Smooth muscle cell (in vitro differentiated cells): ENCODE results near the gene CENPO. TPM values are rescaled to one million over a fixed set of nuclear protein-coding genes. Genes with fewer than 3 reads are reported as not detected.

Source experiments
- DNase-seq: peaks from one replicate; lab custom pipeline; 2025; ENCODE audit not compliant: unreplicated experiment; lab: John Stamatoyannopoulos, UW
- H2AFZ ChIP-seq: fragments of 200-600 bp; sonication (generic); 2 replicates; pipeline ENCODE4 v1.6.0; 2016; ENCODE audit warnings: antibody characterized with exemption, low read depth, mild to moderate bottlenecking
- H3F3A ChIP-seq: fragments of 200-600 bp; sonication (generic); 2 replicates; pipeline ENCODE4 v1.6.0; 2017; ENCODE audit warnings: antibody characterized with exemption, low read depth
- H3K27ac ChIP-seq: fragments of 200-600 bp; sonication (generic); 2 replicates; pipeline ENCODE4 v1.5.1; 2016; ENCODE audit warnings: low read depth, mild to moderate bottlenecking
- H3K27me3 ChIP-seq: fragments of 200-600 bp; sonication (generic); 2 replicates; pipeline ENCODE4 v1.6.1; 2016; ENCODE audit warnings: low read depth, mild to moderate bottlenecking
- H3K36me3 ChIP-seq: fragments of 200-600 bp; sonication (generic); 2 replicates; pipeline ENCODE4 v1.5.1; 2016; ENCODE audit warnings: low read depth
- H3K4me1 ChIP-seq: fragments of 200-600 bp; sonication (generic); 2 replicates; pipeline ENCODE4 v1.5.1; 2016; ENCODE audit warnings: low read depth
- H3K4me2 ChIP-seq: fragments of 200-600 bp; sonication (generic); 2 replicates; pipeline ENCODE4 v1.6.0; 2016; ENCODE audit warnings: mild to moderate bottlenecking
- H3K4me3 ChIP-seq: fragments of 200-600 bp; sonication (generic); 2 replicates; pipeline ENCODE4 v1.5.1; 2016; ENCODE audit warnings: mild to moderate bottlenecking
- H3K79me2 ChIP-seq: fragments of 200-600 bp; sonication (generic); 2 replicates; pipeline ENCODE4 v1.6.0; 2016; ENCODE audit warnings: low read depth, mild to moderate bottlenecking
- H3K9ac ChIP-seq: fragments of 200-600 bp; sonication (generic); 2 replicates; pipeline ENCODE4 v1.6.0; 2016; ENCODE audit warnings: low read depth
- H3K9me3 ChIP-seq: fragments of 200-600 bp; sonication (generic); replicated peaks from 2 replicates; pipeline ENCODE4 v1.5.1; 2016; ENCODE audit warnings: low read depth
- H4K20me1 ChIP-seq: fragments of 200-600 bp; sonication (generic); 2 replicates; pipeline ENCODE4 v1.6.0; 2016; ENCODE audit warnings: low read depth
- WGBS: methylation state at CpG from one replicate; pipeline ENCODE4 v1.1.7; 2016; ENCODE audit warnings: low lambda C conversion rate; 5-methylcytosine and 5-hydroxymethylcytosine counted together
- polyA plus RNA-seq: library from polyadenylated mRNA; unstranded; fragments of >200 nt; fragmentation: Nextera tagmentation; extraction: Ambion mirVana; gene quantifications from 2 replicates; pipeline ENCODE4 v1.2.1, GENCODE V29; 2016
- total RNA-seq: library from RNA; depleted of rRNA; stranded (reverse); fragments of >200 nt; gene quantifications from 2 replicates; pipeline ENCODE4 v1.2.3, GENCODE V29; 2014
- TF ChIP-seq, protein P1 (sequence below): fragments of 200-600 bp; sonication (generic); IDR thresholded peaks from 2 replicates; pipeline ENCODE4 v1.5.1; 2017; ENCODE audit warnings: borderline replicate concordance, mild to moderate bottlenecking, antibody characterized with exemption; ENCODE audit not compliant: insufficient read depth, poor library complexity, severe bottlenecking

CENPO gene
- total and polyA plus RNA-seq, 2 experiments from 2014 or later = 14.1 to 15.3 TPM

DNA sequence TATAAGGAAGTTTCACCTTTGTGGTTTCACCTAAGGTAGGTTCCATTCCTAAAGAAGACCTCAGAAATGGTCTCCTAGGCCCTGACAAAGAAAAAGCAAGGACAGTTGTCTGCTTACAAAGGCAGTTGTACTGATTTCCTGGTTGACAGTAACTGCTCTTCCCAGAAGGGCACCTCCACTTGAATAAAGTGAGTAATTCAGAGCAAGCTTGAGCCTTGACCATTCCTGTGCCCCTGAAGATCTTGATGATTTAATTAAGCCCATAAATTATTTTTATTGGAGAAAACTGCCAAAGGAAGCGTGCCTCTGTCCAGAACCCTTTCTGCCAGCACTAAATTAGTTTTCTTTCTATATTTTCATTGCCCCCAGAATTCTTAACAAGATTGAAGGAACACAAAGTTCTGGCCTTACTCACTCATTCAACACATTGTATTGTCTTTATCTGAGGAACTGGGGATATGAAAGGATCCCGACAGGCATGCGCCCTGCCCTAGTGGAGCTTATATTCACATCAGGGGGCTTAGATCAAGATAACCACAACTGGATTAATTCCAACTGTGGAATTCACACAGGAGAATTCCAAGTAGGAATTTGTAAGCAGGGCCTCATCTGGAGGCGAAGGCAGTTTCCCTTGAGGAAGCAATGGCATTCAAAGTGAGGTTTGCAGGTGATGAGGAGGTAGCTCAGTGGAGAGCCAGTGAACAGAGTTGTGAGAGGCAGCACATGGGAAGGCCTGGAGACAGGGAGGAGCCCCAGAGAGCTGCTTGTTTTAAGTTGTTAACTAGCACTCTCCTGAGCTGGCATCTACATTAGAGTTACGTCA is 21.2 kb upstream of the CENPO start:
- Histone ChIP-seq H3K4me3 (no peak overlapping the region), H2AFZ (no peak overlapping the region), H4K20me1 (no peaks in the 10 kb centered on the region), H3K79me2 (no peaks in the 10 kb centered on the region), H3K27me3 (no peaks in the 10 kb centered on the region), H3K4me1 (no peaks in the 10 kb centered on the region), H3K36me3 (no peaks in the 10 kb centered on the region), H3K4me2 (no peak overlapping the region), H3K9ac (no peak overlapping the region), H3K9me3 (no peaks in the 10 kb centered on the region), H3F3A (no peaks in the 10 kb centered on the region), H3K27ac (peak overlapping the region; percentile 16)
- TF ChIP-seq, protein P1, sequence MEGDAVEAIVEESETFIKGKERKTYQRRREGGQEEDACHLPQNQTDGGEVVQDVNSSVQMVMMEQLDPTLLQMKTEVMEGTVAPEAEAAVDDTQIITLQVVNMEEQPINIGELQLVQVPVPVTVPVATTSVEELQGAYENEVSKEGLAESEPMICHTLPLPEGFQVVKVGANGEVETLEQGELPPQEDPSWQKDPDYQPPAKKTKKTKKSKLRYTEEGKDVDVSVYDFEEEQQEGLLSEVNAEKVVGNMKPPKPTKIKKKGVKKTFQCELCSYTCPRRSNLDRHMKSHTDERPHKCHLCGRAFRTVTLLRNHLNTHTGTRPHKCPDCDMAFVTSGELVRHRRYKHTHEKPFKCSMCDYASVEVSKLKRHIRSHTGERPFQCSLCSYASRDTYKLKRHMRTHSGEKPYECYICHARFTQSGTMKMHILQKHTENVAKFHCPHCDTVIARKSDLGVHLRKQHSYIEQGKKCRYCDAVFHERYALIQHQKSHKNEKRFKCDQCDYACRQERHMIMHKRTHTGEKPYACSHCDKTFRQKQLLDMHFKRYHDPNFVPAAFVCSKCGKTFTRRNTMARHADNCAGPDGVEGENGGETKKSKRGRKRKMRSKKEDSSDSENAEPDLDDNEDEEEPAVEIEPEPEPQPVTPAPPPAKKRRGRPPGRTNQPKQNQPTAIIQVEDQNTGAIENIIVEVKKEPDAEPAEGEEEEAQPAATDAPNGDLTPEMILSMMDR = no peak
- no peak for DNase-seq
- 61% methylated on average over 5 of the region's 5 CpGs for WGBS

DNA sequence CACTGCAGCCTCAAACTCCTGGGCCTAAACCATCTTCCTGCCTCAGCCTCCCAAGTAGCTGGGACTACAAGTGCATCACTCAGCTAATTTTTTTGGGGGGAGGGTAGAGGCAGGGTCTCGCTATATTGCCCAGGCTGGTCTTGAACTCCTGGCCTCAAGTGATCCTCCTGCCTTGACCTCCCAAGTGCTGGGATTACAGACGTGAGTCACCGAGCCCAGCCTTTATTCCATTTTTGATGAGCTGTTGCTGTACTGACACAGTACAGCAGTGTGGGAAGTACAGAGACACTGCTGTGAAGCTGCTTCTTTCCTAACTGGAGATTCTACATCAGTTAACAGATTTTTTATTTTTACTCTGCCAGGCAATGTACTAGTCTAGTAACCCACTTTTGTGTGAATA is 18.9 kb upstream of the CENPO start:
- H3K79me2 ChIP-seq = no peaks in the 10 kb centered on the region
- no peaks in the 10 kb centered on the region for H3K27me3 ChIP-seq
- no peak overlapping the region for H3K9ac ChIP-seq
- H4K20me1 ChIP-seq = no peaks in the 10 kb centered on the region
- no peaks in the 10 kb centered on the region for H3K36me3 ChIP-seq
- no peaks in the 10 kb centered on the region for H3K4me1 ChIP-seq
- no peak overlapping the region for H3K27ac ChIP-seq
- no peak overlapping the region for H2AFZ ChIP-seq
- DNase-seq = no peak
- 85% methylated on average over 3 of the region's 3 CpGs for WGBS
- no peak overlapping the region for H3K4me2 ChIP-seq
- H3F3A ChIP-seq = no peaks in the 10 kb centered on the region
- TF ChIP-seq, protein P1 = no peak
- H3K4me3 ChIP-seq = no peak overlapping the region
- H3K9me3 ChIP-seq = no peaks in the 10 kb centered on the region

DNA sequence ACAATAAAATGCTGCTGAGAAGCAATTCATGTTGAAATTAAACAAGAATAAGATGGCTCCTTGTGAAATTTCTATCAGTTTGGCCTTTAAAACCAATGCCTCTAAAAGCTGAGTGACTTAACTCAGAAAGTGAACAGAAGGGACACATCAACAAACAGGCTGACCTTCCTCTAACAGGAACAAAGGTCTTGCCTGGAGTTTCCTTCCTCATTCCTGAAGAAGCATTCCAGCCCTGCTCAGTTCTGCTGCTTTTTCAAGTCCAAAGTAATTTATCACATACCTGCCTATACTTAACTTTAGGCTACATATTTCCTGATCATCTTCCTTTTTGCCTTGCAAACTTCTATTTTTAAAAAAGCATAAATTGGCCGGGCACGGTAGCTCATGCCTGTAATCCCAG is 14.1 kb upstream of the CENPO start:
- no peaks in the 10 kb centered on the region for H4K20me1 ChIP-seq
- TF ChIP-seq, protein P1 = no peak
- H3F3A ChIP-seq = no peaks in the 10 kb centered on the region
- no peak overlapping the region for H2AFZ ChIP-seq
- WGBS = 95% methylated on average over 2 of the region's 2 CpGs
- no peak overlapping the region for H3K4me2 ChIP-seq
- no peaks in the 10 kb centered on the region for H3K4me1 ChIP-seq
- no peaks in the 10 kb centered on the region for H3K9me3 ChIP-seq
- no peaks in the 10 kb centered on the region for H3K36me3 ChIP-seq
- no peak overlapping the region for H3K27ac ChIP-seq
- H3K4me3 ChIP-seq = no peak overlapping the region
- H3K27me3 ChIP-seq = no peaks in the 10 kb centered on the region
- H3K79me2 ChIP-seq = no peaks in the 10 kb centered on the region
- no peak for DNase-seq
- no peak overlapping the region for H3K9ac ChIP-seq

DNA sequence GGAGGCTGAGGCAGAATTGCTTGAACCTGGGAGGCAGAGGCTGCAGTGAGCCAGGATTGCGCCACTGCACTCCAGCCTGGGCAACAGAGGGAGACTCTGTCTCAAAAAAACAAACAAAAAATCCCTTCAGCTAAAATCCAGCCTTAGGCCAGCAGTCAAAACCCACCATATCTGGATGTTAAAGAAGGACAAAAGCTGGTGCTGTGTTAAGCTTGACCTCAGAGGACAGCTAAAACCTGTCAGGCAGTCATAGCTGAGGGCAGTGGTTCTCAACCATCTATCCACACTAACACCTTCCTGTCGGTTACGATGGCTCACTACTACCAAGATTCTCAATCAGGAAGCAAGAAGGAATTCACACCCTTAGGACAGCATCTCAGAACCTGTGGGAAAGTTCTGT is 9.6 kb upstream of the CENPO start:
- H3K27me3 ChIP-seq = no peaks in the 10 kb centered on the region
- H3K4me1 ChIP-seq = no peaks in the 10 kb centered on the region
- H4K20me1 ChIP-seq = no peaks in the 10 kb centered on the region
- H3F3A ChIP-seq = no peaks in the 10 kb centered on the region
- H3K4me3 ChIP-seq = no peak overlapping the region
- DNase-seq = no peak
- H3K9me3 ChIP-seq = no peaks in the 10 kb centered on the region
- H3K27ac ChIP-seq = no peak overlapping the region
- H3K36me3 ChIP-seq = no peaks in the 10 kb centered on the region
- no peak overlapping the region for H2AFZ ChIP-seq
- TF ChIP-seq, protein P1 = no peak
- no peak overlapping the region for H3K4me2 ChIP-seq
- no peak overlapping the region for H3K9ac ChIP-seq
- no peaks in the 10 kb centered on the region for H3K79me2 ChIP-seq
- 95% methylated on average over 3 of the region's 3 CpGs for WGBS
